HEK293T (cell line): ENCODE measurements around the gene SIPA1L3.

Source experiments
- FOXM1 ChIP-seq: fragments of 450-650 bp; IDR thresholded peaks from 2 replicates; pipeline ENCODE4 v1.6.1; 2017; ENCODE audit warnings: mild to moderate bottlenecking, borderline replicate concordance
- SP1 ChIP-seq: fragments of 450-650 bp; IDR thresholded peaks from 2 replicates; pipeline ENCODE4 v1.6.1; 2017

DNA sequence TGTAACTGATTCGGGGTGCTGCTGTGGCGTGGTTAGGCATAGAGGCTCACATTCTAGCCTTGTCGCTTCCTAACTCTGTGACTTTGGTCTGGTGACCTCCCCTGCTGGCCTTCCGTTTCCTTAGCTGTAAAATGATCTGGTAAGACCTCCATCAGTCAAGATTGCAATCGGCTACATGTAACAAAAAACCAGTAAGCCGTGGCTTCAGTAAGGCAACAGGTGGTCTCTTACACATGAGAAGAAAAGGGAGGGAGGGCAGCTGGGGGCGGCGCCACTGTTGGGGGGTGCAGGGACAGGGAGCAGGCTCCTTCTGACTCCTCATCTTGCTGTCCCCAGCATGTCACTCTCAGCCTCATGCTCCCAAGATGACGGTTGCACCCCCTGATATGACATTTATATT is 148.0 kb downstream of the SIPA1L3 start:
- TF ChIP-seq FOXM1 (no peak), SP1 (no peak)
